Natural killer cell treated with Interleukin-12 subunit alpha and Interleukin-12 subunit beta and Interleukin-15 and Interleukin-18, amount 100 ng/mL, for 72 hours (primary cell): ENCODE measurements around the gene PACRG. TPM values are rescaled to one million over a fixed set of nuclear protein-coding genes. Genes with fewer than 3 reads are reported as not detected.

ENCODE experiments used
- ATAC-seq, 2 donors: fragments of 150-1000 bp; cut with Tn5 transposase in 1 of 2; sonication (Bioruptor Pico), chemical (Tn5 transposase) in 1 of 2; 2 replicates each; pipeline ENCODE4 v1.10.0; 2021
- DNase-seq: peaks from one replicate; pipeline ENCODE4 v3.0.0; 2022; ENCODE audit warnings: low spot score
- H3K27ac Mint-ChIP-seq, 2 donors: 1 replicate in 1 of 2; 2 replicates in 1 of 2; pipeline ENCODE4 v1.8.0; 2022; ENCODE audit warnings: mixed read lengths in 2 of 2, mild to moderate bottlenecking in 1 of 2, moderate library complexity in 1 of 2
- H3K27me3 Mint-ChIP-seq, 2 donors: 1 replicate in 1 of 2; 2 replicates in 1 of 2; pipeline ENCODE4 v1.8.0; 2022; ENCODE audit warnings: mixed read lengths in 2 of 2
- H3K36me3 Mint-ChIP-seq: one replicate; pipeline ENCODE4 v1.8.0; 2022; ENCODE audit warnings: mixed read lengths
- H3K4me1 Mint-ChIP-seq, 2 donors: 1 replicate in 1 of 2; 2 replicates in 1 of 2; pipeline ENCODE4 v1.8.0; 2022; ENCODE audit warnings: low read depth in 2 of 2, mixed read lengths in 2 of 2, mild to moderate bottlenecking in 1 of 2
- H3K4me3 Mint-ChIP-seq: one replicate; pipeline ENCODE4 v1.8.0; 2022; ENCODE audit warnings: mixed read lengths
- H3K9me3 Mint-ChIP-seq: 2 replicates; pipeline ENCODE4 v1.8.0; 2022; ENCODE audit warnings: mixed read lengths
- total RNA-seq, 2 donors: library from RNA; stranded (reverse); gene quantifications; one replicate each; pipeline ENCODE4 v1.2.3, GENCODE V29; 2022

Gene PACRG
- total RNA-seq, 2 donors from 2014 or later: not detected

DNA sequence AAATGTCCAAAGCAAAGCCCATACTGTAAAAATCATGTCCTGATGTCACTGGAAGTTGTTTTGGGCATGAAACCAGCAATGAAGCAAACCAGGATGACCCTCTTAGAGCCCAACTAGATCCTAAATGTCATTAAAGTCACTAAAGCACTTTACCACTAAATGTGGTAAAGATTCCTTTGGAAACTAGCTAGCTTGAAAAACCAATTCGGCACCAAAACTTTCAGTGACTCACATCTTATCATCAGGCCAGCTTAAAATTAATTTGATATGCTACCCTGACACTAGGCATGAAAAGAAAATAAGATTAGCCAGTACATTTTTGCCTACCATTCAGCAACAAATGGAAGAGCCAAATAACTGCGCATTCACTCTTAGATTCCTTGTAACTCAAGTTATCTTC, 145.8 kb downstream of the PACRG start:
- H3K36me3 Mint-ChIP-seq: no peaks in the 10 kb centered on the region
- no peaks in the 10 kb centered on the region for H3K27me3 Mint-ChIP-seq
- DNase-seq (no peak), ATAC-seq (no peak)
- no peak overlapping the region for H3K27ac Mint-ChIP-seq
- H3K4me3 Mint-ChIP-seq: no peak overlapping the region
- H3K9me3 Mint-ChIP-seq: peaks cover 2% of the 10 kb centered on the region
- H3K4me1 Mint-ChIP-seq: no peaks in the 10 kb centered on the region

DNA sequence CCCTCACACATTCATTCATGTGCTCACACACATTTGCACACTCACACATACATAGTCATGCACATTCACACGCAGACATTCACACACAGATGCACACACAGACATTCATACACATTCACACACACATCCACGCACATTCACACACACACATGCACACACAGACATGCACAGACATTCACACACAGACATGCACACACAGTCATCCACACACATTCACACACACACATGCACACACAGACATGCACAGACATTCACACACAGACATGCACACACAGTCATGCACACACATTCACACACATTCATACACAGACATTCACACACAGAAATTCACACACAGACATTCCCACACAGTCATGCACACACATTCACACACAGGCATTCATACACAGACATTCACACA, 147.3 kb downstream of the PACRG start:
- Mint-ChIP-seq H3K27me3 (no peaks in the 10 kb centered on the region), H3K27ac (no peak overlapping the region), H3K36me3 (no peaks in the 10 kb centered on the region), H3K9me3 (no peaks in the 10 kb centered on the region), H3K4me3 (no peak overlapping the region), H3K4me1 (no peaks in the 10 kb centered on the region)
- DNase-seq (no peak), ATAC-seq (no peak)

DNA sequence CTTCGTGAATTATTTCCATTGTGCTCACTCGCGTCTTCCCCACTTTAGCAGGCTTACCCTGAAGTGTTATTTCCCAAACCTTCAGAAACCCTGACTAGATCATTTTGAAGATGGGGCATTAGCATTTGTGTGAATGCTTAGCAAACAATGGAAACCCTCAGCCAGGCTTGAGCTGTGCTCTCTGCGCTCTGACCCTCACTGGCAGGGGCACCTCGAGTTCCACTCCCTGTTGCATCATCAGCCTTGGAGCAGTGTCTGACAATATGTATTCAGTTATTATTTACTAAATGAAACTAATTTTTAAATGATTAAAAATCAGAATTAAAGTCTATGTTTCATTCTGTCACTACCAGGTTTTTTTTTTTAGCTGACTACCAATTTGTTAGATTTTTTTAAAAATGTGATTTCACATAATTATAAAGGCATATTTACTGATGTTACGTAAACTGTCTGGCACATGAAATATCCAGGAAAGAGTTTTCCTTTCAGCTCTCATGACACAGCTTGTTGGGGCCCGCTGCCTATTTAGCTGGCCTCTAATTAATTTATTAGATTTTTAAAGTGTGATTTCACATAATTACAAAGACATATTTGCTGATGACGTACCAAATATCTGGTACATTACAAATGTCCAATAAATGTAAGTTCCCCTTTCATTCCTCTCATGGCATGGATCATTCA, 155.2 kb downstream of the PACRG start:
- Mint-ChIP-seq H3K27me3 (no peaks in the 10 kb centered on the region), H3K9me3 (peaks cover 5% of the 10 kb centered on the region), H3K4me3 (no peak overlapping the region), H3K27ac (no peak overlapping the region), H3K36me3 (no peaks in the 10 kb centered on the region), H3K4me1 (no peaks in the 10 kb centered on the region)
- DNase-seq: no peak
- no peak for ATAC-seq

DNA sequence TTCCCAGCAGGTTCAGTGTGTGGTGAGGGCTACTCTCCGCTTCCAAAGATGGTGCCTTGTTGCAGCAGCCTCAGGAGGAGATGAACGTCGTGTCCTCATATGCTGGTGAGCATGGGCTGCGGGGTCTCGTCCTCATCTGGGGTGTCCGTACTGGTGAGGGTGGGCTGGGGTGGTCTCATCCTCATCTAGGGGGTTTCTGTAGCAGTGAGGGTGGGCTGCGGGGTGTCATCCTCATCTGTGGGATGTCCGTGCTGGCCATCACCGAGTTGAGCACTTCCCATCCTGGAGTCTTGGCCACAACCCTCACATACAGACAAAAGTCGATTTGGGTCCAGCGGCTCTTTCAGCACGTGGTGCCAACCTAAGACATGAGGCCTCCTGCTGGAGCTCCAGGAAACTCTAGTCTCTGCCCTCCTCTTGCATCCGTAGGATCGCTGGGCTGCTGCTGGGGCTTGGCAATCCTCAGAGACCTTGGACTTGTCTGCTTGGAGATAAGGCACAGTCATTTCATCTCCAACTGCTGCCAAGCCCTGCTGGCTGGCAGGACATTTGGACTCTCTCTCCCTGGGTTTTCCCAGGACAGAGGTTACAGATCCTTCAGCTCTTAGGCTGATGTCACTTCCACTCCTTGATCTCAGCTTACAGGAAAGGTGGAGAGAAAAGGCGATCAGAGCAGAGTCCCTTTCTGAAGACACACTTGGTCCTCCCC, 160.4 kb downstream of the PACRG start:
- H3K27me3 Mint-ChIP-seq: no peaks in the 10 kb centered on the region
- no peaks in the 10 kb centered on the region for H3K4me1 Mint-ChIP-seq
- H3K9me3 Mint-ChIP-seq: peaks cover 3% of the 10 kb centered on the region
- no peak overlapping the region for H3K27ac Mint-ChIP-seq
- no peaks in the 10 kb centered on the region for H3K36me3 Mint-ChIP-seq
- no peak for ATAC-seq
- H3K4me3 Mint-ChIP-seq: no peak overlapping the region
- no peak for DNase-seq

DNA sequence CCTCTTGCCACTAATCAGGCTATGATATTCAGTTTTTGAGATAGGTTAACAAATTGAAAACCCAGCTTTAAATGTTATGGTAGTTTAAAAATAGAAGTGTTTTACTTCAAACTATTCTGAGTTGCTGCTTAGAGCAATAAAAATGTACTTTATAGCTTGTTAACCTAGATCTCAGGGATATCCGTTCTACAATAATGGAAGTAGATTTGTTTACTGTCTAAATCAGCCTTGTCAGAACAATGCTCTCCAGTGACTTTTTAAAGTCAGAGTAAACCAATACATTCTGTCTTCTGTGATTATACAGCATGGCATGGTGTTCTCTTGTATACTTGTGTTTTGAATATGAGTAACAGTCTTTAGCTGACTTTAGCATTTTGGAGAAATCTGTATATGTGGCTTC, 161.5 kb downstream of the PACRG start:
- DNase-seq (no peak), ATAC-seq (no peak)
- Mint-ChIP-seq H3K27me3 (no peaks in the 10 kb centered on the region), H3K4me1 (no peaks in the 10 kb centered on the region), H3K27ac (no peak overlapping the region), H3K9me3 (peaks cover 3% of the 10 kb centered on the region), H3K4me3 (no peak overlapping the region), H3K36me3 (no peaks in the 10 kb centered on the region)

DNA sequence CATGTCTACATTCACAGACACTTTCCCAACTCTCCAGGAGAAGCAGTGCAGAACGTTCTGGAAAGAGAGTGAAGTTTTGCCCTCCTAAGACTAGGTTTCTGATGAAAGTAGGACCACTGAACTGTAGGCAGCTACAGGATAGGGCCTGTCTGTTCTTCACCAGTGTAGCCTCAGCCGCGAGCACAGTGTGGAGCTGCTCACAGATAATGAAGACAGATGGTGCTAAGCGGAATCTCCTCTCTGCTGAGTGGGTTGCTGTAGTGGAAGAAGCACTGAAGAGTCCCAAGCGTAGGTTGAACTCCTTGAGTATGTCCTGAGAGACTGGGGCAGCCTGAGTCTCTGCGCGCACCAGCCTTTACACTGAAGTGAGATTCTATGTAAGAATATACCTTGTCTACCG, 170.2 kb downstream of the PACRG start:
- Mint-ChIP-seq H3K4me3 (no peak overlapping the region), H3K4me1 (no peaks in the 10 kb centered on the region), H3K36me3 (no peaks in the 10 kb centered on the region), H3K27me3 (no peaks in the 10 kb centered on the region), H3K27ac (no peak overlapping the region), H3K9me3 (no peaks in the 10 kb centered on the region)
- DNase-seq (no peak), ATAC-seq (no peak)

DNA sequence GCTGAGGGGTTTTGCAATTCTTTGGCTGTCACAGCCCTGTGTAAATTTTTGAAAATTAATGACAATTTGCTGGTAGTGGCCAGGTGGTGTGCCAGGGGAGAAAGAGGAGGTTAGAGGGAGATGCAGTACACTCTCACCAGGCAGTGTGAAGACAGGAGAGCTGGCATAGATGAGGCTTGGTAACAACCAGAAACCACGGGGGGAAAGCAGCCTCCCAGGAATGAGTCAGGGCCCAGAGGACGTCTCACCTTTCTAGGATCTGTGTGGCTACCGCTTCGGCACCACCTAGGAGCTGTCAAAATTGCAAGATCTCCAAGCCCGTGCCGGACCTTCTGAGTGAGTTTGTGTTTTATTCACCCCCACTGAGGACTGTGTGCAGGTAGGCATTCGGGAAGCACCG, 171.4 kb downstream of the PACRG start:
- DNase-seq (no peak), ATAC-seq (no peak)
- Mint-ChIP-seq H3K27me3 (no peaks in the 10 kb centered on the region), H3K4me3 (no peak overlapping the region), H3K27ac (no peak overlapping the region), H3K4me1 (no peaks in the 10 kb centered on the region), H3K36me3 (no peaks in the 10 kb centered on the region), H3K9me3 (no peaks in the 10 kb centered on the region)

DNA sequence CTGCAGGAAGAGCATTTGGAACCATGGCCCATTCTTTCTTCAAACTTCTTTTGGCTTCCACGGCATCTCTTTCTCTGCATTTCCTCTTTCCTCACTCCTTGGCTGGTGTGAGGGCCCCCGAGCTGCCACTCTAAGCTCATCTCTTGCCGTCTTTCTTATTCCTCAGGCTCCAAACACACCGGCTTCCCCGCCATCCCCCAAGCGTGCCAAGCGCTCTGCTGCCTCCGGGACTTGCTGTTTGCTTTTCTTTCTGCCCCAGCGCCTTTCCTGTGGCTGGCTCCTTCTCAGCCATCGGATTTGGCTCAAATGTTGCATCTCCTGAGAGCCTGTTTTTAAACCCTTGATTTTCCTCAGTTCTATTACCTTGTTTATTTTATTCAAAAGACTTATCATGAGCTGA, 172.7 kb downstream of the PACRG start:
- H3K4me1 Mint-ChIP-seq: no peaks in the 10 kb centered on the region
- H3K27me3 Mint-ChIP-seq: peaks cover 0 to 10% of the 10 kb centered on the region in 2 donors
- no peak overlapping the region for H3K27ac Mint-ChIP-seq
- no peak for DNase-seq
- H3K9me3 Mint-ChIP-seq: peaks cover 3% of the 10 kb centered on the region
- no peak overlapping the region for H3K4me3 Mint-ChIP-seq
- no peaks in the 10 kb centered on the region for H3K36me3 Mint-ChIP-seq
- no peak for ATAC-seq

DNA sequence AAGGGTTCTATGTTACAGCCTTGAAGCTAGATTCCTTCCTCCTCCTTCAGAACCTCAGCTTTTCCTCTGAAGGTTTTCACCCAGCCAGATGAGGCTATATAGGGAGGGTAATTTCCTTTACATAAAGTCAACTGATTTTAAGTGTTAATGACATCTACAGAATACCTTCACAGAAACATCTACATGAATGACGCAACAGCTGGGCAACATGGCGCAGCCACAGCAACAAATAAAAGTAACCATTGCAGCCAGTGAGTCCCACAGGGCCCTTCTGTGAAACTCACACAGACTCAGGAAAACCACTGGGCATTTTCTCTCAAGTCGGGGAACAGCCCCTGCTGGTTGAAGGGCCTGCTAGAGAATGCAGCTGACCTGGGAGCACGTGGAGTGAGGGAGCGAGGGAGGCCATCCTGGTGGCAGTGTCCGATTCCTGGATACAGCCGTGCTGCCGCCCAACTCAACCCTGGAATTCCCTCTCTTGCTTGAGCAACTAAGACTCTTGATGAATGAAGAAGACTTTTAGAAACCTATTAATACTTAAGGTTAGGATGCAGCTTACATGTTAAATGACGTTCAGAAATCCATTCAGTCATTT, 176.4 kb downstream of the PACRG start:
- H3K4me3 Mint-ChIP-seq: no peak overlapping the region
- H3K36me3 Mint-ChIP-seq: no peaks in the 10 kb centered on the region
- no peaks in the 10 kb centered on the region for H3K4me1 Mint-ChIP-seq
- no peak overlapping the region for H3K27ac Mint-ChIP-seq
- ATAC-seq (no peak), DNase-seq (no peak)
- peaks cover 0 to 17% of the 10 kb centered on the region in 2 donors for H3K27me3 Mint-ChIP-seq
- peaks cover 3% of the 10 kb centered on the region for H3K9me3 Mint-ChIP-seq

DNA sequence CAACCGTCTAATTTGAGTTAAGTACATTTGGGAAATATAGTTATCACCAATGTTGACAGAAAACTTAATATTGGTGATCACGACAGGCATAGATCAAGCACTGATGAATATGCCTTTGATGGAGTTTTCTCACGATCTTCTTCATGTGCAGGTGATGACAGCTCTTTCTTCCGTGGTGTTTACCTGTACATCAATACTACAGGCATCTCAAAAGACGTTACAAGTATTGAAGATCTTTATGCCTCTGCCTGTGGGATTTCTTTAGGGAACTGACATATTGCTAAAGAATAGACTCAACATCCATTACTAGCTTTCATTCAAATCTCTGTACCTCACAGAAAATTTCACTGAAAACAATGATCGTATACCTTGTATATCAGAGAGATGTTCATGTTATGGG, 178.7 kb downstream of the PACRG start:
- no peaks in the 10 kb centered on the region for H3K4me1 Mint-ChIP-seq

DNA sequence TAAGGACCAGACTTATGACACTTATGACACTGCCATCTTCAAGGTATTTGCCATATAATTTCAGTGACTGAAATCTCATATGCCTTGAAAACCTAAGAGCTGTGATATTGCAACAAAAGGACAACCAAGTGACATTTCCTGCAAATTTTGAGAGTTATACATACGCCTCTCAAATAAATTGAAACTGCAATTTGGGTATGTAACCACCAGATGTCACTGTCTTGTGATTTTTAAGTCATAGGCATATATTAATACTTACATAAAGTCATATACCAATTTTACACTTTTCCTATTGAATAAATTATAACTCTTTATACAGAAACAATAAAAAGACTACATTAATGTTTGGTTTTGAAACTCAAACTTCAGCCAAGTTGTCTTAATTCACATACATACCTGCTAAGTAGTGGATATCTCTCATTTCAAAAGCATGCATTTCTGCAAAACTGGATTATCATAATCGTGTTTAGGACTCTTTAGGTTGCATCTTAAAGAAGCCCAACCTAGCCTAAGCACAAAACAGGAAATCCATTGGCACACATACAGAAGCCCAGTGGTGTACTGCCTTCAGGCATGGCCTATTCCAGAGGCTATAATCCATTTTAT, 180.2 kb downstream of the PACRG start:
- Mint-ChIP-seq H3K4me1 (no peaks in the 10 kb centered on the region), H3K36me3 (no peaks in the 10 kb centered on the region), H3K4me3 (no peak overlapping the region), H3K27ac (no peak overlapping the region), H3K27me3 (peaks cover 0 to 17% of the 10 kb centered on the region in 2 donors), H3K9me3 (peaks cover 3% of the 10 kb centered on the region)
- no peak for ATAC-seq
- no peak for DNase-seq

More for the DNA sequence above, 178.7 kb downstream of the PACRG start:
- DNase-seq: no peak
- ATAC-seq: no peak
- H3K27ac Mint-ChIP-seq: no peak overlapping the region
- H3K9me3 Mint-ChIP-seq: peaks cover 3% of the 10 kb centered on the region
- peaks cover 0 to 17% of the 10 kb centered on the region in 2 donors for H3K27me3 Mint-ChIP-seq
- no peak overlapping the region for H3K4me3 Mint-ChIP-seq
- H3K36me3 Mint-ChIP-seq: no peaks in the 10 kb centered on the region

DNA sequence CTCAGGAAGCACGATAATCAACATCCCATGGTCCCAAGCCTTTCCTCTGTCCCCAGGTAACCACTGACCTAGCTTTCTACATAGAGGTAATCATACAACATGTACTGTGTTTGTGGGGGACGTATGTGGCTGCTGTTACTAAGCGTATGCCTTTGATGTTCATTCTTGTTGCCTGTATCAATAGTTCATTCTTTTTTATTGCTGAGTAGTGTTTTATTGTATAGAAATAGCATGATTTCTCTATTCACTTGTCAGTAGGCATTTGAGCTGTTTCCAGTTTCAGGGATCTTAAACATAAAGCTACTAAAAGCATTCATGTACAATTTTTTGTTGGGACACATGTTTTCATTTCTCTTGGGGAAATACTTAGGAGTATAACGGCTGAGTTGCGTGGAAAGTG, 185.4 kb downstream of the PACRG start:
- Mint-ChIP-seq H3K9me3 (peaks cover 3% of the 10 kb centered on the region), H3K36me3 (no peaks in the 10 kb centered on the region), H3K4me1 (no peaks in the 10 kb centered on the region), H3K27me3 (no peaks in the 10 kb centered on the region), H3K27ac (no peak overlapping the region), H3K4me3 (no peak overlapping the region)
- DNase-seq (no peak), ATAC-seq (no peak)

DNA sequence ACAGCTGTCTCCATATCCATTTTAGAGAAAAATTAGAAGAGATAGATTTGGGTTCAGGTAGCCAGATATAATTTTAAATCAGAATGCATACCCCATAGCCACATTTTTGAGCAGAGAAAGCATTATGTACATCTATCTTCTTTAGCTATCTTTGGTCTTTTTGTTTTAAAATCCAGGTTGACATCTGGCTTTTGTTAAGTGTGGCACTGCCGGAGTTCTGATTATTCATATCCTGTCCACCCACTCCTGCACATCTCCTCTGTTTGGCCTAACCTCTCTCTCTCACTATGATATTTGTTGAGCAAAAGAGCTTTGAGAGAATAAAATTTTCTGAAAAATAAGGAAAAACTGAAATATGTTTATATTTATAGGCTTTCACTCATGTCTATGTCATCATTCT, 189.7 kb downstream of the PACRG start:
- H3K27me3 Mint-ChIP-seq: no peaks in the 10 kb centered on the region
- ATAC-seq (no peak), DNase-seq (no peak)
- no peak overlapping the region for H3K4me3 Mint-ChIP-seq
- H3K4me1 Mint-ChIP-seq: no peaks in the 10 kb centered on the region
- H3K36me3 Mint-ChIP-seq: no peaks in the 10 kb centered on the region
- H3K27ac Mint-ChIP-seq: no peak overlapping the region
- peaks cover 5% of the 10 kb centered on the region for H3K9me3 Mint-ChIP-seq

DNA sequence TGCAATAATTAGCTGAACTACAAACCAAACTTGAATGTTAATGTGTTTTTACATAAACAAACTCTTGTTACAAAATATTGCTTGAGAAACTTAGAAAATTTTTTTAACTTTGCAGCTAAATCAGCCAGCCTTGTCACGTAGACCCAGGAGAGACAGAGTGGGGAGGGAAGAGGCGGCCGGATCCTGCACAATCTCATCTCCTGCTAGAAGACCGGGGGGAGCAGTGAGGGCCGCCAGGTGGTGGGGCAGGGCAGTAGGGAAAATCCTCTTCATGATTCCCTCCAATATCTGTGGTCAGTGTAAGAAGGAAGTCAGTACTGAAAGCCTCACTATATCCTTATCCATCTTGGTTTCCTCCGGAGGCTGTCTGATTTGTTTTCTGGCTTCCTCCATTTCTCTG, 193.3 kb downstream of the PACRG start:
- no peak for DNase-seq
- Mint-ChIP-seq H3K9me3 (peaks cover 17% of the 10 kb centered on the region), H3K27ac (no peak overlapping the region), H3K36me3 (peaks cover 12% of the 10 kb centered on the region), H3K4me1 (no peaks in the 10 kb centered on the region), H3K4me3 (no peak overlapping the region), H3K27me3 (no peaks in the 10 kb centered on the region)
- no peak for ATAC-seq
